IMR-90 (cell line): ENCODE measurements around the gene SEMG1. TPM values are rescaled to one million over a fixed set of nuclear protein-coding genes. Genes with fewer than 3 reads are reported as not detected.

Experiments used
- ATAC-seq: fragments of 200-7000 bp; cut with Tn5 transposase; 2 replicates; pipeline ENCODE4 v1.9.1; 2020; ENCODE audit warnings: low read depth, mild to moderate bottlenecking, moderate library complexity
- BruUV-seq: library from RNA; stranded (reverse); fragments of 400-500 nt; replicated peaks from 2 replicates; lab custom pipeline; 2021; lab: Mats Ljungman, UMichigan
- CTCF ChIA-PET: fragments of 300-600 bp; formaldehyde crosslinking; extraction: SDS; loops from one replicate; lab custom pipeline; 2021; ENCODE audit warnings: antibody characterized with exemption; lab: Yijun Ruan, JAX
- POLR2A ChIA-PET: fragments of 300-600 bp; sonication (Branson Sonifier 250); formaldehyde crosslinking; loops from one replicate; lab custom pipeline; 2022; ENCODE audit warnings: antibody characterized with exemption; ENCODE audit not compliant: unreplicated experiment; lab: Charles Lee
- DNase-seq: peaks from one replicate; pipeline ENCODE4 v3.0.0; 2013
- H2AFZ ChIP-seq: replicated peaks from 2 replicates; pipeline ENCODE3; 2013; ENCODE audit warnings: low read length, mild to moderate bottlenecking; ENCODE audit not compliant: poor library complexity
- H2AK5ac ChIP-seq: 2 replicates; pipeline ENCODE4 v1.6.1; 2013; ENCODE audit warnings: low read depth, low read length, inconsistent platforms
- H2AK9ac ChIP-seq: replicated peaks from 2 replicates; pipeline ENCODE3; 2013; ENCODE audit warnings: mild to moderate bottlenecking, low read depth, low read length, moderate library complexity; ENCODE audit not compliant: poor library complexity
- H2BK120ac ChIP-seq: 2 replicates; pipeline ENCODE4 v1.6.1; 2013; ENCODE audit warnings: low read depth, low read length, inconsistent platforms
- H2BK15ac ChIP-seq: 3 replicates; pipeline ENCODE4 v1.6.1; 2013; ENCODE audit warnings: low read depth, low read length, inconsistent platforms
- H2BK20ac ChIP-seq: 2 replicates; pipeline ENCODE4 v1.6.1; 2013; ENCODE audit warnings: low read depth, mild to moderate bottlenecking, inconsistent platforms, low read length, moderate library complexity
- H2BK5ac ChIP-seq: 2 replicates; pipeline ENCODE4 v1.6.1; 2013; ENCODE audit warnings: mild to moderate bottlenecking, low read depth, low read length, inconsistent platforms; ENCODE audit not compliant: poor library complexity, severe bottlenecking
- H3K14ac ChIP-seq: replicated peaks from 2 replicates; pipeline ENCODE4 v1.6.1; 2013; ENCODE audit warnings: low read depth, low read length, inconsistent platforms
- H3K18ac ChIP-seq: 2 replicates; pipeline ENCODE4 v1.6.1; 2013; ENCODE audit warnings: low read depth, low read length, control low read depth
- H3K23ac ChIP-seq: 2 replicates; pipeline ENCODE4 v1.6.1; 2013; ENCODE audit warnings: low read depth, low read length, inconsistent platforms
- H3K27ac ChIP-seq: 2 replicates; pipeline ENCODE4 v1.5.1; 2013; ENCODE audit warnings: mild to moderate bottlenecking, control low read depth, low read length; ENCODE audit not compliant: insufficient read depth
- H3K27me3 ChIP-seq: 2 replicates; pipeline ENCODE4 v1.6.1; 2013; ENCODE audit warnings: low read length; ENCODE audit not compliant: control insufficient read depth, insufficient read depth
- H3K36me3 ChIP-seq: 2 replicates; pipeline ENCODE4 v1.6.1; 2013; ENCODE audit warnings: low read length, mixed read lengths; ENCODE audit not compliant: control insufficient read depth, insufficient read depth
- H3K4ac ChIP-seq: 2 replicates; pipeline ENCODE4 v1.6.1; 2013; ENCODE audit warnings: low read depth, low read length, inconsistent platforms
- H3K4me1 ChIP-seq: 2 replicates; pipeline ENCODE4 v1.6.1; 2013; ENCODE audit warnings: low read length, mixed read lengths; ENCODE audit not compliant: control insufficient read depth, insufficient read depth
- H3K4me2 ChIP-seq: 2 replicates; pipeline ENCODE4 v1.6.1; 2013; ENCODE audit warnings: low read depth, mild to moderate bottlenecking, control low read depth, low read length, moderate library complexity
- H3K4me3 ChIP-seq: 2 replicates; pipeline ENCODE4 v1.5.1; 2013; ENCODE audit warnings: low read depth, mild to moderate bottlenecking, control low read depth, low read length, moderate library complexity; ENCODE audit not compliant: insufficient read depth
- H3K56ac ChIP-seq: 2 replicates; pipeline ENCODE4 v1.6.1; 2013; ENCODE audit warnings: low read length, inconsistent platforms; ENCODE audit not compliant: insufficient read depth; ENCODE audit errors: extremely low read depth
- H3K79me1 ChIP-seq, 2 experiments: 2 replicates each; pipeline ENCODE4 v1.6.1; 2013; ENCODE audit warnings: low read length in 2 of 2, inconsistent platforms in 1 of 2, low read depth in 1 of 2
- H3K9ac ChIP-seq: 2 replicates; pipeline ENCODE4 v1.6.1; 2013; ENCODE audit warnings: low read depth, low read length, control low read depth
- H3K9me1 ChIP-seq: 2 replicates; pipeline ENCODE4 v1.6.1; 2013; ENCODE audit warnings: low read length, inconsistent platforms; ENCODE audit not compliant: insufficient read depth
- H3K9me3 ChIP-seq: 2 replicates; pipeline ENCODE4 v1.6.1; 2013; ENCODE audit warnings: low read length; ENCODE audit not compliant: control insufficient read depth, insufficient read depth
- H4K20me1 ChIP-seq: 2 replicates; pipeline ENCODE4 v1.6.1; 2013; ENCODE audit warnings: low read length, inconsistent platforms; ENCODE audit not compliant: insufficient read depth
- H4K5ac ChIP-seq: 2 replicates; pipeline ENCODE4 v1.6.1; 2013; ENCODE audit warnings: mild to moderate bottlenecking, low read depth, low read length, control low read depth
- H4K8ac ChIP-seq, 2 experiments: 2 replicates each; pipeline ENCODE4 v1.6.1; 2013; ENCODE audit warnings: low read depth in 2 of 2, low read length in 2 of 2, control low read depth in 1 of 2, inconsistent platforms in 1 of 2
- H4K91ac ChIP-seq: 2 replicates; pipeline ENCODE4 v1.6.1; 2013; ENCODE audit warnings: low read depth, low read length, inconsistent platforms; ENCODE audit not compliant: insufficient read depth
- BHLHE40 ChIP-seq: fragments of 150-350 bp; IDR thresholded peaks from 2 replicates; pipeline ENCODE4 v1.6.1; 2016; ENCODE audit warnings: mild to moderate bottlenecking, low read depth, low read length
- CTCF ChIP-seq: conservative IDR thresholded peaks from 2 replicates; pipeline ENCODE4 v1.5.1; 2012; ENCODE audit warnings: mild to moderate bottlenecking, low read depth, low read length, improper control_type of control experiment
- FOS ChIP-seq: fragments of 150-350 bp; IDR thresholded peaks from 2 replicates; pipeline ENCODE4 v1.6.1; 2016; ENCODE audit warnings: low read depth, low read length
- NFE2L2 ChIP-seq: fragments of 150-350 bp; IDR thresholded peaks from 2 replicates; pipeline ENCODE4 v1.6.1; 2016; ENCODE audit warnings: low read depth, mild to moderate bottlenecking, low read length
- RAD21 ChIP-seq: IDR thresholded peaks from 2 replicates; pipeline ENCODE4 v1.6.1; 2012; ENCODE audit warnings: low read length, improper control_type of control experiment
- WGBS, 2 experiments: methylation state at CpG; one replicate each; pipeline versions ENCODE4 v1.1.5 to v1.1.7; 2013; ENCODE audit warnings: missing lambda C conversion rate in 2 of 2; ENCODE audit not compliant: insufficient read length in 1 of 2; ENCODE audit errors: extremely low coverage in 2 of 2; 5-methylcytosine and 5-hydroxymethylcytosine counted together
- dilution Hi-C: fragments of 300-500 bp; cut with HindIII; formaldehyde crosslinking; loops from one replicate; pipeline ENCODE4 v1.14.3; 2018; ENCODE audit warnings: low sequenced_read_pairs; ENCODE audit not compliant: unreplicated experiment
- in situ Hi-C: fragments of 300-500 bp; cut with MboI; formaldehyde crosslinking; loops from 3 replicates; pipeline ENCODE4 v1.14.3; 2019; ENCODE audit warnings: low sequenced_read_pairs, inconsistent platforms, mixed read lengths
- intact Hi-C: fragments of 100-400 bp; cut with micrococcal nuclease; formaldehyde crosslinking; loops from 2 replicates; pipeline ENCODE4 v1.10.0; 2022
- polyA plus RNA-seq, 3 experiments: library from polyadenylated mRNA; depleted of rRNA; stranded (reverse); fragments of >200 nt; gene quantifications; 2 replicates each; pipeline ENCODE4 v1.2.3, GENCODE V29; 2012; ENCODE audit warnings: low replicate concordance in 1 of 3
- total RNA-seq: library from RNA; depleted of rRNA; stranded (reverse); fragments of >200 nt; gene quantifications from 2 replicates; pipeline ENCODE4 v1.2.3, GENCODE V29; 2012
- TF ChIP-seq, protein P1 (sequence below): fragments of 150-350 bp; IDR thresholded peaks from 2 replicates; pipeline ENCODE4 v1.6.1; 2017; ENCODE audit warnings: mild to moderate bottlenecking, antibody characterized with exemption, low read length, low read depth
- TF ChIP-seq, protein P2 (sequence below): fragments of 150-350 bp; IDR thresholded peaks from 2 replicates; pipeline ENCODE4 v1.6.1; 2016; ENCODE audit warnings: low read depth, mild to moderate bottlenecking, low read length, moderate library complexity, borderline replicate concordance

Gene SEMG1
- total and polyA plus RNA-seq, 2 of the 4 experiments (the other 2 are of a cell fraction): not detected

GRCh38 chr20:45235995-45236394, 29.2 kb downstream of the SEMG1 start:
- Histone ChIP-seq H3K27me3 (peaks cover 4% of the 10 kb centered on the region), H2BK15ac (no peak overlapping the region), H3K9me3 (no peaks in the 10 kb centered on the region), H2BK20ac (no peak overlapping the region), H3K36me3 (no peaks in the 10 kb centered on the region), H3K56ac (no peak overlapping the region), H3K79me1 (no peaks in the 10 kb centered on the region), H3K4ac (no peak overlapping the region), H4K8ac (no peak overlapping the region), H3K23ac (no peak overlapping the region), H4K20me1 (no peaks in the 10 kb centered on the region), H2AK5ac (no peak overlapping the region), H4K5ac (no peak overlapping the region), H2BK5ac (no peak overlapping the region), H3K9ac (no peak overlapping the region), H2AK9ac (no peak overlapping the region), H4K91ac (no peak overlapping the region), H3K9me1 (no peaks in the 10 kb centered on the region), H3K4me1 (no peaks in the 10 kb centered on the region), H3K4me2 (no peak overlapping the region), H3K18ac (no peak overlapping the region), H3K14ac (no peak overlapping the region), H2BK120ac (no peak overlapping the region), H2AFZ (no peak overlapping the region), H3K27ac (no peak overlapping the region), H3K4me3 (no peak overlapping the region)
- dilution Hi-C loops (no loop called here), intact Hi-C loops (loop anchor here (10.0 kb wide), 1 partner anchor 489 kb away; the partner anchor contains the start of gene SPINT4), in situ Hi-C loops (no loop called here)
- CTCF ChIA-PET: no interaction called here
- ATAC-seq (no peak), DNase-seq (no peak)
- POLR2A ChIA-PET: no interaction called here
- 79% methylated on average over 3 of the region's 4 CpGs; no CpG with 5 or more reads in 1 of the 2 experiments for WGBS, 2 experiments
- no peak for TF ChIP-seq RAD21
- TF ChIP-seq, protein P1, sequence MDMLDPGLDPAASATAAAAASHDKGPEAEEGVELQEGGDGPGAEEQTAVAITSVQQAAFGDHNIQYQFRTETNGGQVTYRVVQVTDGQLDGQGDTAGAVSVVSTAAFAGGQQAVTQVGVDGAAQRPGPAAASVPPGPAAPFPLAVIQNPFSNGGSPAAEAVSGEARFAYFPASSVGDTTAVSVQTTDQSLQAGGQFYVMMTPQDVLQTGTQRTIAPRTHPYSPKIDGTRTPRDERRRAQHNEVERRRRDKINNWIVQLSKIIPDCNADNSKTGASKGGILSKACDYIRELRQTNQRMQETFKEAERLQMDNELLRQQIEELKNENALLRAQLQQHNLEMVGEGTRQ: no peak
- TF ChIP-seq, protein P2, sequence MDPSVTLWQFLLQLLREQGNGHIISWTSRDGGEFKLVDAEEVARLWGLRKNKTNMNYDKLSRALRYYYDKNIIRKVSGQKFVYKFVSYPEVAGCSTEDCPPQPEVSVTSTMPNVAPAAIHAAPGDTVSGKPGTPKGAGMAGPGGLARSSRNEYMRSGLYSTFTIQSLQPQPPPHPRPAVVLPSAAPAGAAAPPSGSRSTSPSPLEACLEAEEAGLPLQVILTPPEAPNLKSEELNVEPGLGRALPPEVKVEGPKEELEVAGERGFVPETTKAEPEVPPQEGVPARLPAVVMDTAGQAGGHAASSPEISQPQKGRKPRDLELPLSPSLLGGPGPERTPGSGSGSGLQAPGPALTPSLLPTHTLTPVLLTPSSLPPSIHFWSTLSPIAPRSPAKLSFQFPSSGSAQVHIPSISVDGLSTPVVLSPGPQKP: no peak
- TF ChIP-seq CTCF: 0 out of 2 replicates have a peak, but pooled peaks have one; percentile 10
- no peak for TF ChIP-seq BHLHE40
- TF ChIP-seq FOS: no peak
- no peak for TF ChIP-seq NFE2L2
- no TSS peak for BruUV-seq
